Endodermal cell (in vitro differentiated cells): ENCODE data around the gene COL5A1. TPM values are rescaled to one million over a fixed set of nuclear protein-coding genes. Genes with fewer than 3 reads are reported as not detected.

Experiments
- DNase-seq: peaks from one replicate; pipeline ENCODE4 v3.0.0-alpha.2; 2017
- H3K27ac ChIP-seq: 2 replicates; pipeline ENCODE4 v1.5.1; 2013; ENCODE audit warnings: mild to moderate bottlenecking, low read depth, low read length, moderate library complexity
- H3K27me3 ChIP-seq: 2 replicates; pipeline ENCODE4 v1.6.1; 2013; ENCODE audit warnings: mild to moderate bottlenecking, low read length, moderate library complexity; ENCODE audit not compliant: insufficient read depth, control insufficient read depth, poor library complexity, severe bottlenecking
- H3K36me3 ChIP-seq: 2 replicates; pipeline ENCODE4 v1.7.0; 2013; ENCODE audit warnings: mild to moderate bottlenecking, low read length, moderate library complexity; ENCODE audit not compliant: control insufficient read depth, insufficient read depth
- H3K4me1 ChIP-seq: one replicate; pipeline ENCODE4 v1.7.0; 2013; ENCODE audit warnings: low read length; ENCODE audit not compliant: control insufficient read depth, insufficient read depth
- H3K4me3 ChIP-seq: 2 replicates; pipeline ENCODE4 v1.5.1; 2013; ENCODE audit warnings: mild to moderate bottlenecking, low read length, moderate library complexity
- H3K9ac ChIP-seq: 2 replicates; pipeline ENCODE4 v1.6.1; 2013; ENCODE audit warnings: mild to moderate bottlenecking, low read length, moderate library complexity; ENCODE audit not compliant: poor library complexity, severe bottlenecking; ENCODE audit errors: extremely low read depth
- H3K9me3 ChIP-seq: 2 replicates; pipeline ENCODE4 v1.6.1; 2013; ENCODE audit warnings: mild to moderate bottlenecking, low read length, moderate library complexity; ENCODE audit not compliant: control insufficient read depth
- H3K27ac Mint-ChIP-seq: 2 replicates; pipeline ENCODE4 v1.8.0; 2020; ENCODE audit warnings: mixed read lengths
- H3K27me3 Mint-ChIP-seq: 2 replicates; pipeline ENCODE4 v1.8.0; 2021; ENCODE audit warnings: mild to moderate bottlenecking, mixed read lengths; ENCODE audit not compliant: insufficient read depth
- H3K36me3 Mint-ChIP-seq: 2 replicates; pipeline ENCODE4 v1.8.0; 2020; ENCODE audit warnings: low read depth, mixed read lengths
- H3K4me1 Mint-ChIP-seq: 2 replicates; pipeline ENCODE4 v1.8.0; 2020; ENCODE audit warnings: mixed read lengths
- H3K4me3 Mint-ChIP-seq: 2 replicates; pipeline ENCODE4 v1.8.0; 2020; ENCODE audit warnings: mild to moderate bottlenecking, moderate library complexity, mixed read lengths
- H3K9me3 Mint-ChIP-seq: 2 replicates; pipeline ENCODE4 v1.8.0; 2020; ENCODE audit warnings: mild to moderate bottlenecking, mixed read lengths
- CTCF ChIP-seq: fragments of 200-600 bp; sonication (generic); conservative IDR thresholded peaks from 2 replicates; pipeline ENCODE4 v1.5.0; 2021; ENCODE audit warnings: antibody characterized with exemption, mild to moderate bottlenecking
- WGBS, 2 experiments: methylation state at CpG; one replicate each; pipeline versions ENCODE4 v1.1.5 to v1.1.7; 2013; ENCODE audit warnings: missing lambda C conversion rate in 2 of 2, mixed read lengths in 1 of 2; ENCODE audit not compliant: insufficient coverage in 1 of 2, insufficient read length in 1 of 2; 5-methylcytosine and 5-hydroxymethylcytosine counted together
- total RNA-seq, 2 donors: library from RNA; stranded (reverse); fragmentation: NEBNext Ultra II Directional in 1 of 2; extraction: Animal tissue kit (Norgen Biotek cat#: 25700) in 1 of 2; gene quantifications; 2 replicates in 1 of 2; 3 replicates in 1 of 2; pipeline ENCODE4 v1.2.1, GENCODE V29; 2021

COL5A1 gene
- total RNA-seq, 2 donors from 2014 or later, result 65.3 to 76.6 TPM

GRCh38 chr9:134835448-134835847 lies 193.8 kb downstream of the COL5A1 start:
- no peaks in the 10 kb centered on the region for H3K27me3 Mint-ChIP-seq
- no peaks in the 10 kb centered on the region for H3K27me3 ChIP-seq

GRCh38 chr9:134835987-134836386 lies 194.4 kb downstream of the COL5A1 start:
- no peak for TF ChIP-seq CTCF
- no peaks in the 10 kb centered on the region for H3K9me3 ChIP-seq
- no peaks in the 10 kb centered on the region for H3K4me1 Mint-ChIP-seq
- 95 to 96% methylated on average over 13 of the region's 13 CpGs for WGBS, 2 experiments
- no peaks in the 10 kb centered on the region for H3K27me3 Mint-ChIP-seq
- H3K27ac Mint-ChIP-seq, result no peak overlapping the region
- H3K9ac ChIP-seq, result no peak overlapping the region
- no peaks in the 10 kb centered on the region for H3K9me3 Mint-ChIP-seq
- no peak overlapping the region for H3K27ac ChIP-seq
- H3K4me1 ChIP-seq, result no peaks in the 10 kb centered on the region
- H3K36me3 ChIP-seq, result no peaks in the 10 kb centered on the region
- DNase-seq, result no peak
- H3K27me3 ChIP-seq, result no peaks in the 10 kb centered on the region
- no peak overlapping the region for H3K4me3 ChIP-seq
- H3K36me3 Mint-ChIP-seq, result peaks cover 8% of the 10 kb centered on the region
- H3K4me3 Mint-ChIP-seq, result no peak overlapping the region

More at GRCh38 chr9:134835448-134835847, 193.8 kb downstream of the COL5A1 start:
- TF ChIP-seq CTCF, result no peak
- Histone ChIP-seq H3K36me3 (peaks cover 3% of the 10 kb centered on the region), H3K4me1 (no peaks in the 10 kb centered on the region), H3K9me3 (no peaks in the 10 kb centered on the region), H3K9ac (no peak overlapping the region), H3K4me3 (no peak overlapping the region), H3K27ac (no peak overlapping the region)
- DNase-seq, result no peak
- 84 to 93% methylated on average over 6 to 16 of the region's 16 CpGs for WGBS, 2 experiments
- no peaks in the 10 kb centered on the region for H3K9me3 Mint-ChIP-seq
- H3K4me1 Mint-ChIP-seq, result no peaks in the 10 kb centered on the region
- no peak overlapping the region for H3K27ac Mint-ChIP-seq
- H3K36me3 Mint-ChIP-seq, result peaks cover 8% of the 10 kb centered on the region
- no peak overlapping the region for H3K4me3 Mint-ChIP-seq

- Histone ChIP-seq H3K36me3 (no peaks in the 10 kb centered on the region), H3K4me1 (no peaks in the 10 kb centered on the region), H3K27me3 (no peaks in the 10 kb centered on the region), H3K9ac (no peak overlapping the region), H3K9me3 (no peaks in the 10 kb centered on the region), H3K4me3 (no peak overlapping the region), H3K27ac (no peak overlapping the region)
- Mint-ChIP-seq H3K36me3 (peaks cover 8% of the 10 kb centered on the region), H3K4me1 (no peaks in the 10 kb centered on the region), H3K27ac (no peak overlapping the region), H3K9me3 (no peaks in the 10 kb centered on the region), H3K27me3 (no peaks in the 10 kb centered on the region), H3K4me3 (no peak overlapping the region)
- no peak for TF ChIP-seq CTCF
- 89 to 94% methylated on average over 7 to 19 of the region's 19 CpGs for WGBS, 2 experiments
- DNase-seq, result no peak
Observed at GRCh38 chr9:134836406-134836970, 194.9 kb downstream of the COL5A1 start.
